ENCODE data around the gene HNMT.

Gene HNMT

GRCh38 chr2:138061961-138062360 is 97.7 kb downstream of the HNMT start:
- DNase-seq, result no peak

- no peak for DNase-seq
Observed at GRCh38 chr2:138063181-138063580, 98.9 kb downstream of the HNMT start.
